ENCODE measurements around the gene OR2G3.

Gene OR2G3

GRCh38 chr1:247605286-247605685, at the start of gene OR2G3:
OR2G3 (plus strand) TSS chr1:247605586; CDS start chr1:247605586, 0 bp downstream.
- no peak for DNase-seq (ENCODE audit: low spot score)

- no peak for DNase-seq (ENCODE audit: low spot score)
These were observed 47.3 kb upstream of the OR2G3 start for GRCh38 chr1:247557926-247558674.

DNA sequence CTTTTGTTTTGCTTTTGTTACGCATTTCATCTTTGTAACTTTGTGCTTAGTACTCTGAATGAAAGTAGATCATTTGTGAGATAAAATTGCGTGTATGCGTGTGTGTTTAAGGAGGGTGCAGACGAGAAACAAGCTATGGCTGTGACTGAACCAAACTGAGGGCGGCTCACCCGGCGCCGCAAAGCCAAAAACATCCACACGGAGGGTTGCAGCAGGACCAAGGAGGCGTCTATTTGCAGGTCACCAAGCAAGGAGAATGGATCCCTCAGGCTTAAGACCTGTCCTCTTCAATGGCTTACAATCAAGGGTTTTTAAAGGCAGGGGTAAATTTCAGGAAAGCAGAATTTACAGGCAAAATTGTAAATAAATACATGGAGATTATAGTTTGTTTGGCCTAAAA, 43.7 kb upstream of the OR2G3 start:
- no peak for DNase-seq (ENCODE audit: low spot score)

- DNase-seq (ENCODE audit: low spot score) = no peak
These were observed 43.2 kb upstream of the OR2G3 start for GRCh38 chr1:247562198-247562597.

DNA sequence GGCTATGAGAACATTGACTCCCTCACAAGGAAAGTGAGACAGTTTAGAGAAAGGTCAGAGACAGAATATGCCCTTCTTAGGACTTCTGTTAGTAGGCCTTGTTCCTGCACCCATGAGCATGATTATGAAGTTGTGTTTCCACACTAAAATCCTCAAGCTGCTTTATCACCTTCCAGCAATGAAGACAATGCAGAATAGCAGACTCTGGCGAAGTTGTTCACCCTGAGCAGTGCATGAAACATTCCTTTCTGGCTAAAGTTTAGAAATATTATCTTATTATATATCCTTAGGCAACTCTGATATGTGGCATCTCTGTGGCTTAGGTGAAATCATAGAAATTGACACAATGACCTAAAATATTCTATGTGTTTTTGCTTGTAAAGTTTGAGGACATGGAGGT, 31.1 kb upstream of the OR2G3 start:
- DNase-seq (ENCODE audit: low spot score) = no peak

DNA sequence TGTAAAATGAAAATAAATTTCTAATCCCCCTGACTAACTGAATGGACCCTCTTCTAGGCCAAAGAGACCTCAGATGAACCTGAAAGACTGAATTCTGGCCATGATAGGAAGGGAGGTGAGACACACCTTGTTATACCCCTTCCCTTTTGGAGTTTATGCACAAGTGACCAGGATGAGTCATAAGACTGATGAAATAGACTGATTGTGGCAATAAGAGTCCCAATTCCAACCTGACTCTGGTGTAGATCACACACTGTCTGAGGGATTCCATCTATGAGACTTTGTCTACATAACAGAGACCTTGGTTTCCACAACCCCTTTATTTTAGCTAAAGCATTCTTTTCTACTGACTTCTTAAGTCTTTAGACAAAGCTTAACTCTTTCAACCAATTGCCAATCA, 30.7 kb upstream of the OR2G3 start:
- DNase-seq (ENCODE audit: low spot score) = no peak

DNA sequence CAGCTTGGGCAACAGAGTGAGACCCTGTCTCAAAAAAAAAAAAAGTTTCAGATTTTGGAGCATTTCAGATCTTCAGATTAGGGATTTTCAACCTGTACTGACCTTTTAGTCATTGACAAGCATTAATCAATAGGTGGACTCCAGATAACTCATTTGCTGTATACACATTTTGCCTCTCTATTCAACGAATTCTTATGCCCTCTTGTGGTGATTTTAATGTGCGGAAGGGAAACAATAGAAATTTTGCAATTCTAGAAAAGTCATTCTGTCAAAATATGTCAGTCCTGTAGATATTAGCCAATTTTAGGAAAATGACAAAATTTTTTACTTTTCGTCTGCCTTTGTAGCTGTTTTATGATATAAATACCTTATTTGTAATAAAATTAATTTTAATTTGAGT, 28.9 kb upstream of the OR2G3 start:
- DNase-seq (ENCODE audit: low spot score) = no peak

DNA sequence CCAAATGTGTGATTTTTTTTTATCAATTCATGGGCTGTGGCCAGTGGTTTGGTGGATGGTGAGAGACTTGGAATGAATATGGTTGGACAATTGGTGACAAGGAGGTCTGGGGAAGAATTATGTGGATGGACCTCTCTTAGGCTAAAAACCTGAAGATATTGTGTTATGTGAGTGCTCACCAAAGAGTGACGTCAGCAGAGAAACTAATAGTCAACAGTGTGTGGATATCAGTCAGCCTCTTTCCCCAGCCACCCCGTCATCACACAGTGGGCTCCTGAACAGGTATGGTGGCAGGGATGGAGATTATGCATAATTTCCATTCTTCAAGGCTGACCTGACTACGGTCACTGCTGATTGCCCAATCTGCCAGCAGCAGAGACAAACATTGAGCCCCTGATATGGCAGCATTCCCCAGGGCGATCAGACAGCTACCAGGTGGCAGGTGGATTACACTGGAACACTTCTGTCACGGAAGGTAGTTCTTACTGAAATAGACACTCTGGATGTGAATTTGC, 26.4 kb upstream of the OR2G3 start:
- DNase-seq (ENCODE audit: low spot score) = no peak

- no peak for DNase-seq (ENCODE audit: low spot score)
These were observed 17.3 kb upstream of the OR2G3 start, which contains the start of gene OR2G2 for GRCh38 chr1:247588060-247588459. OR2G2 (plus strand) TSS chr1:247588360; CDS start chr1:247588360, 0 bp downstream.

DNA sequence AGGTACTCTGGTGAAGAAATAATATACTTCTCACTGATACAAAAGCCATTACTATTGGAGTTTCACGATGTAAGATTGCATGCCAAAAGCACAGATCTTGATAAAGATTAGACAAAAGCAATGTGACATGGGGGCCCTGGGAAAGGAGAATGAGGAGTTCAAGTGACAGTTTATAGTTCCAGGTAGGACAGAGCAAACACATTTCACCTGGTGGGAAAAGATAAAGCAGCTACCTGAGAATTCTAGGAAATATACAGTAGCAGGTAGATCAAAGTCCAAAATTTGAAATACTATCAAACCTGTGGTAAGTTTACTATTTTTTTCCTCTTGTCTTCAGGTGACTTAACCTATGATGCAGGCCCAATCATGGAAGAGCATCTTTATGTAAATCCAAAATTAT, 8.0 kb downstream of the OR2G3 start:
- no peak for DNase-seq (ENCODE audit: low spot score)

DNA sequence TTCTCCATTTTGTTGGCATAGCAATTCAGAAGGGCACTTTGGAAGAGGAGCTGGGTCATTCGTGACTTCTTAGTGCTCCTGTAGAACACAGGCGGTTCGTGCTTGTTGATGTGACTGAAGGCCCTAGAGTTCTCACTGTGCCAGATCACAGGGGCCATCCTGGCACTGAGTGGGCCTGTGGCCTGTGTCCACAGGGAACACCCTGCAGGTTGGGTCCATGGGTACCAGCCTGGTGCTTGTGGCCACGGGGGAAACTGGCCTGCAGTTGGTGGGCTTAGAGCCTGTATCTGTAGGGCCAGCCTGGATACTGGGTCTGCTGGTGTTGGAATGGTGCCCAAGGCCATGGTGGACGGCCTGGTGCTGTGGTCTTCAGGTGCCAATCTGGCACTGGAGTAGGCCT, 9.2 kb downstream of the OR2G3 start:
- no peak for DNase-seq (ENCODE audit: low spot score)

DNA sequence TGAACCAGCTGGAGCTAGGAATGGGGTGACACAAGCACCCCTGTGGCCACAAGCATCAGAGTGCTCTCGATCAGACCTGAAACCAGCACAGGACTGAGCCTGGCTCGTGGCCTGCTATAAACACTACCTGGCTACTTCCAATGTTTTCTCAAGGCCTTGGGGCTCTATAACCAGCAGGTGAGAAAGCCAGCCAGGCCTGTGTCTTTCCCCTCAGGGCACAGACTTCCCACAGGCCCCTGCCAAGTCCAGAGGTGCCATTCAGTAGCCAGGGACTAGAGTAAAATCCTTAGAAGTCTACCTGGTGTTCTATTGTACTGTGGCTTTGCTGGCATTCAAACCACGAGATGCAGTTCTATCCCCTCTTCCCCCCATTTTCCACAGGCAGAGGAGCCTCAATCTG, 22.6 kb downstream of the OR2G3 start:
- DNase-seq (ENCODE audit: low spot score) = no peak

GRCh38 chr1:247638011-247638410, 32.6 kb downstream of the OR2G3 start:
- no peak for DNase-seq (ENCODE audit: low spot score)

GRCh38 chr1:247638781-247639180, 33.4 kb downstream of the OR2G3 start:
- DNase-seq (ENCODE audit: low spot score) = no peak

- DNase-seq (ENCODE audit: low spot score) = peak; percentile 83
These were observed 34.1 kb downstream of the OR2G3 start for GRCh38 chr1:247639381-247639981.

- no peak for DNase-seq (ENCODE audit: low spot score)
These were observed 37.4 kb downstream of the OR2G3 start for GRCh38 chr1:247642742-247643141.

DNA sequence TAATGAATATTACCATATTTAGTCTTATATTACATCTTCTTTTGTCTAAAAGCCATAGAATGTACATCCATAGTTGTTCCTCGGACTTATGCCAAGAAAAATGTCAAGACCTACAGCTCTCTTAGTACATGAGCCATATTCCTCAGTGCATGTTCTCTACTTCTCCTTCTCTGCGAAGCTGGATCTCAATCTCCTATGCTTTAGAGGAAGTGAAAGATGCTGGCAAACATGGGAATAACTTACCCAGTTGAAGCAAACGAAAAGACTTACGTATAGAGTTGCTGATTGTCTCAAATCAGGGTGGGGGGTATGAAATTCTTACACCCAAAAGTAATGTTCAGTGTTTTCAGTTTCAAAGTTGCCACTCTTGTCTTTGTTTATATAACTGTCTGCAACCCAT, 41.5 kb downstream of the OR2G3 start:
- DNase-seq (ENCODE audit: low spot score) = no peak

GRCh38 chr1:247647864-247648263, 42.5 kb downstream of the OR2G3 start:
- no peak for DNase-seq (ENCODE audit: low spot score)

DNA sequence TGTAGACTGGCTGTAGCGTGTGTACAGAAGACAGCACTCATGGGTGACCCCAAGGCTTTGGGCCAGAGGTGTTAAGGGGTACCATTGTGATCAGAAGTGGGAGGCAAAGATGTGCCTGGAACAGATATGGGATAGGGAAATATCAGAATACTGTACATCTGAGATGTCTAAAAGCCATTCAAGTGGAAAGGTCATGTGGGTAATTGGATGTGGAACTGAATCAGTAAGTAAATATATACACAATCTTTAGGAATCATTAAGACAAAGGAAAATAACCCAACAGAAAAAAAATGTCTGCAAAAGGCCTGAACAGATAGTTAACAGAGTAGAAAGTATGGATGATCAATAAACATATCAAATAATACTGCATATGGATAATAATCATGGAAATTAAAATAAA, 47.7 kb downstream of the OR2G3 start:
- no peak for DNase-seq (ENCODE audit: low spot score)
